Cardiac septum (tissue), 1 donor: ENCODE results near the gene SFPQ. TPM values are rescaled to one million over a fixed set of nuclear protein-coding genes. Genes with fewer than 3 reads are reported as not detected.
"Not testable (repeated sequence)": the region's sequence is repeated elsewhere in the genome, so short reads cannot be mapped to it uniquely, and the experiment has no call there.

ENCODE experiments used
- DNase-seq: peaks from one replicate; pipeline ENCODE4 v3.0.0-alpha.2; 2020; ENCODE audit warnings: low spot score
- intact Hi-C: fragments of 100-400 bp; cut with DNase I; formaldehyde crosslinking; loops from one replicate; pipeline ENCODE4 v1.14.0; 2022
- total RNA-seq: library from RNA; stranded (reverse); fragmentation: NEBNext Ultra II Directional; extraction: Animal tissue kit (Norgen Biotek cat#: 25700); gene quantifications from one replicate; pipeline ENCODE4 v1.2.1, GENCODE V29; 2021
- donor health status: DM: no; HTN: no; CAD: no.

The SFPQ gene
- total RNA-seq, 1 donor from 2014 or later, result 115 TPM

GRCh38 chr1:35171579-35171978 is 21.4 kb downstream of the SFPQ start:
- intact Hi-C loops, result no loop called here
- DNase-seq, result no peak

- no peak for DNase-seq
- intact Hi-C loops, result no loop called here
Observed at GRCh38 chr1:35164893-35165292, 28.1 kb downstream of the SFPQ start.

DNA sequence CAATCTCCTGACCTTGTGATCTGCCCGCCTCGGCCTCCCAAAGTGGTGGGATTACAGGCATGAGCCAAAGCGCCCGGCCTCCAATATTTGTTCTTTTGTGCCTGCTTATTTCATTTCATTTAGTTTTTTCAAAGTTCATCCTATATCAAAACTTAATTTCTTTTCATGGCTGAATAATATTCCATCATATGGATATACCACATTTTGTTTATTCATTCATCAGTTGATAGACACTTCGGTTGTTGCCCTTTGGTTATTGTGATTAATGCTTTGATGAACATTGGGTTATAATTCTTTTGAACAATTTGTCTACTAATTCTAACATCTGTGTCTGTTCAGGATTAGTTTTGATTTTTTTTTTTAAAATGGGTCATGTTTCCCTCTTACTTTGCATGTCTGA is 41.7 kb downstream of the SFPQ start:
- DNase-seq, result no peak
- intact Hi-C loops, result no loop called here

- DNase-seq, intact Hi-C loops: not testable (repeated sequence)
Observed at GRCh38 chr1:35145892-35146549, 46.9 kb downstream of the SFPQ start.

GRCh38 chr1:35143737-35144508 is 49.0 kb downstream of the SFPQ start:
- intact Hi-C loops, result no loop called here
- DNase-seq, result no peak

- intact Hi-C loops, DNase-seq: not testable (repeated sequence)
Observed at GRCh38 chr1:35142728-35143127, 50.2 kb downstream of the SFPQ start.

DNA sequence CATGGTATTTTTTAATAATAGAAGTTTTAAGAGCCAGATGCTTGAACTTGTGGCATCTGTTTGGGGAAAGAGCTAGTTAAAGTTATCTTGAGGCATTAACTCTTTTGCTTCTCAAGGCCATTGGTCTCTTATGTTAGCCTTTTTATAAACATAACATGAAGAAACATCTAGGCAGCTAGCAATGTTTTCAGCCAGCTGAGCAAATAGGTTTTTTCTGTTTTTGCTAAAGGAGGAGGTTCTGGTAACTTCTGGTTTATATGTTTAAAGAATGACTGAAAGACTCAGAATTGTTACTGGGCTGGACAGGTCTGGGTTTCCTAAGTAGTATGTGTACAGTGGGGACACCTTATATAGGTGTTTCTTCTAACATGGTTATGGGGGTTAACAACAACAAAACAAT is 50.7 kb downstream of the SFPQ start:
- intact Hi-C loops, DNase-seq: not testable (repeated sequence)

DNA sequence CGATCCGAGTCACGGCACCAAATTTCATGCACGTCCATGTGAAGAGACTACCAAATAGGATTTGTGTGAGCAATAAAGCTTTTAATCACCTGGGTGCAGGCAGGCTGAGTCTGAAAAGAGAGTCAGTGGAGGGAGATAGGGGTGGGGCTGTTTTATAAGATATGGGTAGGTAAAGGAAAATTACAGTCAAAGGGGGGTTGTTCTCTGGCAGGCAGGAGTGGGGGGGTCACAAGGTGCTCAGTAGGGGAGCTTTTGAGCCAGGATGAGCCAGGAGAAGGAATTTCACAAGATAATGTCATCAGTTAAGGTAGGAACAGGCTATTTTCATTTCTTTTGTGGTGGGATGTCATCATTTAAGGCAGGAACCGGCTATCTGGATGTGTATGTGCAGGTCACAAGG is 55.4 kb downstream of the SFPQ start:
- intact Hi-C loops, DNase-seq: not testable (repeated sequence)

DNA sequence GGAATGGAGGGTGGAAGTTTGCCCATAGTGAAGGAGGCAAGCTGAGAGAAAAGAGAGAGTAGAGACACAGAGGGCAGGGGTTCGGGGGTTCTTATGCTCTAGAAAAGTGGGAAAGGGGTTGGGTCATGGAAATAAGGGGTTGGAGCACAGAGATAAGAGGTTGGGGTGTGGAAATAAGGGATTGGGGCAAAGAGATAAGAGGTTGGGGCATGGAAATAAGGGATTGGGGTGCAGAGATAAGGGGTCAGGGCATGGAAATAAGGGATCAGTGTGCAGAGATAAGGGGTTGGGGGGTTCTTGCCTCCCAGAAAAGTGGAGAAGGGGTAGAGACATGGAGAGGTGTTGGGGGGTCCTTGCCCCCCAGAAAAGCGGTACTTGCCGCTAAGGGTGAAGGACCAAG is 56.2 kb downstream of the SFPQ start:
- intact Hi-C loops, result no loop called here

More for the DNA sequence above, 56.2 kb downstream of the SFPQ start:
- no peak for DNase-seq

Other genes starting within 250 kb of the SFPQ start
- 8.5 TPM for gene TMEM35B, start 207.8 kb downstream of the SFPQ start, total RNA-seq
- 17.5 TPM for gene ZMYM6, start 161.2 kb downstream of the SFPQ start, total RNA-seq
- 6.9 TPM for gene ZMYM1, start 113.8 kb downstream of the SFPQ start, total RNA-seq
- gene ZMYM4, start 75.6 kb upstream of the SFPQ start, total RNA-seq, result 36.1 TPM